ENCODE results near the gene RNF39. TPM values are rescaled to one million over a fixed set of nuclear protein-coding genes. Genes with fewer than 3 reads are reported as not detected.
"Not testable (repeated sequence)": the region's sequence is repeated elsewhere in the genome, so short reads cannot be mapped to it uniquely, and the experiment has no call there.

The RNF39 gene
- total RNA-seq: 0.05 TPM in 1 of 2 replicates, not detected in the other

- DNase-seq: no peak
Measured at GRCh38 chr6:30075094-30075789, at the start of gene RNF39. RNF39 (minus strand) TSS chr6:30075769; CDS start chr6:30075585, 184 bp downstream.

GRCh38 chr6:30122515-30122914 is 46.9 kb upstream of the RNF39 start:
- DNase-seq: no peak

DNA sequence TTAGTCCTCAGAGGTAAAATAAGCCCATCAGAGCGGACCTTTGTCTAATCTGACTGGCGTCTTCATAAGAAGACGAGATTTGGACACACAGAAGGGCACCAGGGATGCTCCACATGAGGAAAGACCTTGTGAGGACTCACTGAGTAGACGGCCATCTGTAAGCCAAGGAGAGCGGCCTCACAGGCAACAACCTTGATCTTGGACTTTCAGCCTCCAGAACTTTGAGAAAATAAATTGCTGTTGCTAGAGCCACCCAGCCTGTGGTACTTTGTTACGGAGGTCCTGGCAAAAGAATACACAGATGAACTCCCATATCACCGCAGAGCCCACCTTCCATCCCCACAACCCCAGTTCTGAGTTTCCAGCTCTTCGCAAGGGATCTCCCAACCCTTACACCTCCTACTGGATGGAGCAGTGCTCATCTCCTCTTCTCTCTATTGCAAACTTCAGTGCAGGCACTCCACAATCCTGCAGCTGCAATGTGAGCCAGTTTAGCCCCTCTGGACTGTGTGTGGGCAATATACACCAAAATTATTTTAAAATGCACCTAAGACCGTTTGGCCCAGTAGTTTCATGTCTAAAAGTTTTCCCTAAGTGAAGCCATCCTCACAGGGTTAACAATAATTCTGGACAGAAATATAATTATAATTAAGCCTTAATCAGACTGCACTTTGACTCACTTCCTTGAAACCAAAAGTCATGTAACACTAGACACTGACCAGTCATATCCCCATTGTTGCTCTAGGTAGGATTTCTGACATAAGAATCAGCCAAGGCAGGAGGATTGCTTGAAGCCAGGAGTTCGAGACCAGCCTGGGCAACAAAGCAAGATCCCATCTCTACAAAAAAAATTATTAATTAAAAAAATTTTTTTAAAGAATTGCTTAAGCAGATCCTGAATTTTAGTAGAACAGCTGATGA is 46.1 kb upstream of the RNF39 start:
- no peak for DNase-seq

GRCh38 chr6:30118691-30119090 is 43.1 kb upstream of the RNF39 start:
- DNase-seq: not testable (repeated sequence)

- no peak for DNase-seq
Measured at GRCh38 chr6:30116724-30117123, 41.2 kb upstream of the RNF39 start.

- no peak for DNase-seq
Measured at GRCh38 chr6:30113841-30114240, 38.3 kb upstream of the RNF39 start.

DNA sequence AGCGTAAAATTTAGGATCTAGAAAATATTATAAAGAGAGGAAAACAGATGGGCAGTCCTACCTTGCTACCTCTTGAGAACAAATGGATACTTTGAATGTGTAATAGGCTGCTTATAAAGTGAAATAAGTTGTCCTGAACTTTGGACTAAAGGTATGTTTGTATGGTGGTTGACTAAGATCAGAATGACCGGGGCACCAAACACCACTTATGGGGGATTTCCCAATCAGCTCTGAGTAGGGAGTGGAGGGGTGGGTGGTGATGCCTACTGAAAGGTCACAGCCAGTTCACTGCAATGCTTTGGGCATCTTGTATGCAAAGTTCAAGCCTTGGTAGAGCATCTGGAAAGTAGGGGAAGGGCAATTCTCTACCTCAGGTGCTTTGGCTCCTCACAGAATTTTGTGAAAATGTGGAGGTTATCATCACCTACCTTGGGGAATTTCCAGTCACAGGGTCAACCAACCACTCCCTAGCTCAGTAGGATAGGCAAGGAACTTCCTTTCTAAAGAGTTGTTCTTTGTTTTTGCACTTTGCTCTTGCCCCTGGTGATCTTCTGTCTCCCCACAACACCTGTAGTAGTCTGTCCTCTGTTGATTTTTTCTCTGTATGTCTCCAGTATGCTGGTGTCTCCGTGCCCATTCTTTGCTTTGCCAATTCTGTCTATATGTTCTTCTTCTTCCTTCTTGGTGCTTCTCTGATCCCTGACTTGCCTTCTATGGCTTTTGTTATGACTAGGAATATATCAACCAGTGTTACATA is 37.6 kb upstream of the RNF39 start, which contains the start of gene TRIM31:
TRIM31 (minus strand) TSS at position 88 of the 757 bp plus-strand sequence. CDS start 285 bp downstream, outside the sequence.
- no peak for DNase-seq

DNA sequence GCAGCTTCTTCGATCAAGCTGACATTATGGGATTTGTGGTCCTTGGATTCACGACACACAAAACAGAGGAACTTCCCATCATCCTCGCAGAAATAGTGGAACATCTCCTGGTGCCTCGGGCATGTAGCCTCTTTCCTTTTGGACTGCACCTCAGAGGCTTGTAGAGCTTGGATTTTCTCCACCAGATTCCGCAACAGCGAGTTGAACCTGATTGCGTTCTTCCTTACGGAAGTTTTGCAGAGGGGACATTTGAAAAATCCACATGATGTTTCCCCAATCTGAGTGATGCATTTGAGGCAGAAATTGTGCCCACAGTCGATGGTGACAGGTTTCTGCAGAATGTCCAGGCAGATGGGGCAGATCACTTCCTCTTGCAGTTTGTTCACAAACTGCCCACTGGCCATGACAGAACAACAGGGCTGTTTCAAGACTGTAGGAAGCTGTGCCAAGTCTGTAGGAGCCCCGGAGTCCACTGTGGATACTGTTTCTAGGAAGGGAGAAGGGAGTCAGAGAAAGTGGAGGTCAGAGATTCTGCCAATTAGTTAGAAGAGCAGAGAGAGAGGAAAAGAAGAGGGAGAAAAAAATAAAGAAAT is 36.9 kb upstream of the RNF39 start:
- DNase-seq: no peak

DNA sequence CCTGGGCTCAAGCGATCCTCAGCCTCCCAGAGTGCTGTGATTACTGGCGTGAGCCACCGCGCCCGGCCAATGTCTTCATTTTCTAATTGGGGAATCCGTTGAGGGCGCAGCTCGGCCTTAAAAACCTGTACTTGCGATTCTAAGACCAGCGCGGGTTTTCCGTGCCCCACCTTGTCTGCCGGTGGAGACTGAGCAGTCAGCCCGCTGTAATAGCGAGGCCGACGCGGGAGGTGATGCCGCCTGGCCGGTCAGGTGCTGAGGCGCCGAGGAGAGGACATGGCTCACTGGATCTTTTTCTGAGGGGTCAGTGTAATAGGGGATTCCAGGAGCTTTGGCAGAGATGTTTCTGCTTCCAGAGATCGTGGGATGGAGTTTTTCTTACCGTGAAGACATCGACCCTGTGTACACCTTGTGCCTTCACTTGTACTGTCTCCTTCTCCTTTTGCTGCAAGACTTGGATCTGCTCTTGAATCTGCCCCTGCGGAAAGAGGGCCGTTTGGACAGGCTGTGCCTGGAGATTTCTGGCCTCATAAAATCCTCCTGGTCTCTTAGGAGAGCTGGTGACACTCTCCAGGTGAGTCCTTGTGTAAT is 35.8 kb upstream of the RNF39 start:
- DNase-seq: no peak

DNA sequence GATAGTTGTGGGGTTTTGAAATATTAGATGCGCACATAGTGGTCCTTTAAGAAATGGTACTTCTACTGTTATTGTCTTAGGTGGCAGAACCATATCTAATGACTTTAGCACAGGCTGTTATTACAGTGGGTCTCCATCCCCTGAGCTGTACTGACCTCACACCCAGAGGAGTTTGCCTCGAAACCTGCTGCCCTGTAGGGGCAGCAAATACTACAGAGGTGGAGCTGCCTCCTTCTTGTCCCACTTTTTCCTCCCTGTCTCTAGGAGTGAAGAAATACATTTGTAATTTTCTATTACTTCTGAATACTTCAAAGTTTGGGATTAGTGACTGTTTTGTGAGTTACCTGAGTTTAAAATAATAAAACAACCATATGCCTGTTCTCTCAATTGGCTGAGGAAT is 29.1 kb upstream of the RNF39 start:
- no peak for DNase-seq

DNA sequence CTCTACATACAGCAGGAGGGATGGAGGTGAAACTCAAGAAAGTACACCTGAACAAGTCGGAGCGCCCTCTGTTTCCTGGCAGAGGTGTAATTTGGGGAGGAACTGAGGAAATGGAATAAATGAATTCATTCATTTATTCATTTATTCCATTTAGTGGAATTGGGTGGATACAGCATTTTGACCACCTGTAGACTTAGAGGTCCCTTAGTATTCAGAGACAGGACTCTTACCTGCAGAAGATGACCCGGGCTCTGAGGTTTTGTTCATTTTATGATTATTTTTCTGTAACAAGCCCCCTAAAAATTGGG is 28.3 kb upstream of the RNF39 start:
- DNase-seq: no peak

DNA sequence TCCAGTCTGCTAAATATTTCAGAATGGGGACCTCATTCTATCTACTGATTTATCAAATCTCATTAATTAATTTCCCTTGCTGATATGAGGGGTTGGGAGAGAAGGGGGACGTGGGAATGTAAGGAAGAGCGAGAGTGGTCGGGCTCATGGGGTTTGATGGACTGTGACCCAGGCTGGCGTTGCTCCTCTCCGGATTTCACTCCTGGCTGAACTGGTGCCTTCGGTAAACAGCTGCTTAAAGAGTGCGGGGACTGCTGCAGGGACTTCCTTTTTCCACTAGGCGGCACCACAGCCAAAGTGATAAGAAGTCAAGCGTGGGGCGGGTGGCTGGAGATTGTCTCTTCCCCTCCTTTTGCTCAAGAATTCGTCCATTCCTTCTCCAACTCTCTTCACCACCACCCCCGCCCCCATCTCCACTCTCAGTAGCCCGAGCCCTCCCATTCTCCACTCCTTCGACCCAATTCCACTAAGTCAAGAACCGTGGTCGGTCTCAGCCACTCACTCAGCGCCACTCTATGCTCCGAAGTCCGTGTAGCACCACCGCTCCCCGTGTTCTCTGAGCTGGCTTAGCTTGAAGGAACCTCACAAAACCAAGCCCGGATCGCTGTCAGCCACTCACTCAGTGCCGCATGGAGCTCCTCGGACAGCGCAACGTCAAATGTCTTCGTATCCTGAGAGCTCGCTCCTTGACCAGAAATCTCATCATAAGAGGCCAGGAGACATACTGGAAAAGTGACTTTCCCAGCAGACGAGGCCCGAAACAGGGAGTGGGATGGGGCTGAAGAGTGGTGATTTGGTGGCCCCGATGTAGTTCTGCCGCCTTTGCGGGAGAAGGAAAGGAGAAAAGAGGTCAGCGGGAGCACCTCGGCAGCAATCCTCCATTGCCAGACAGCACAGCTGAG is 27.7 kb upstream of the RNF39 start:
- peak; percentile 91 for DNase-seq

- no peak for DNase-seq
Measured at GRCh38 chr6:30102414-30102969, 26.9 kb upstream of the RNF39 start.

GRCh38 chr6:30101444-30102413 is 26.2 kb upstream of the RNF39 start:
- peak; percentile 83 for DNase-seq

GRCh38 chr6:30100585-30101443 is 25.2 kb upstream of the RNF39 start:
- DNase-seq: peak; percentile 28

DNA sequence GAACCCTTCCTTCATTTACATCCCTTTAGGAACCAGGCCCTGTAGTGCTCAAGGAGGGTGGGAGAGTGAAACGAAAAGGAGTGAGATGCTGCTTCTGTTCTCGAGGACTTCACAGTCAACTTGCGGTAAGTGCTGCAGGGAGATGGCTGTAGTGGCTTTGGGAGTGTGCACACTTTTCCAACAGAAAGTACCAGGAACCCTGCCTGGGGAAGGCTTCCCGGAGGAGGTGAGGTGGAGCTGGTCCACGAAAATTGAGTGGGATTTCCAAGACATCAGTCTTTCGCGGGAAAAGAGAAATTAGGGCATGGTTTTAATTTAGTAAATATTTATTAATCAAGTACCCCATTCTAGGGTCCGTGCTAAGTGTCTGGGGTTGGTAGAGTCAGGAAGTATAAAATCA is 24.6 kb upstream of the RNF39 start:
- DNase-seq: no peak

- DNase-seq: no peak
Measured at GRCh38 chr6:30097902-30098768, 22.6 kb upstream of the RNF39 start.

GRCh38 chr6:30096829-30097228 is 21.3 kb upstream of the RNF39 start:
- no peak for DNase-seq
